ENCODE data around the gene ZNF236.
"Not testable (repeated sequence)": the region's sequence is repeated elsewhere in the genome, so short reads cannot be mapped to it uniquely, and the experiment has no call there.

Gene ZNF236

DNA sequence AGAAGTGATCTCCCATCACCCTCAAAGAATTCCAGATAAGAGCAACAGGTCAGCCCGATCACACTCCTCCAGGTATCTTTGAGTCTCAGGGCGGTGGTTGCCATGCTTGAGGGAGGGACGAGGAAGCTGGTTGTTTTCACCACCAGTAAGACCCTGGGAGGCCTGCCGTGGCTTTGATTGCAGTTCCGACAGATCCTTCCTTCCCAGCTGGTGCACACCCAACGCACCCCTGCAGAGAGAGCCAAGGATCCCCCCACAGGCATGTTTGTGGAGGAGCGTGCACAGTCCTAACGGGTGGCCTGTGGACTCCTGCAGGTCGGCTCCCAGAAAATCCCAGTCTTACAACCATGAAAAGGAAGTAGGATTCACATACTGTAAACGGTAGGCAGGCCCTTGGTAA, 13.8 kb upstream of the ZNF236 start:
- H3K4me3 ChIP-seq (replicated peaks; ENCODE audit: low read depth, low read length): no peak overlapping the region
- DNase-seq (ENCODE audit: low read depth): no peak
- TF ChIP-seq, protein P1, sequence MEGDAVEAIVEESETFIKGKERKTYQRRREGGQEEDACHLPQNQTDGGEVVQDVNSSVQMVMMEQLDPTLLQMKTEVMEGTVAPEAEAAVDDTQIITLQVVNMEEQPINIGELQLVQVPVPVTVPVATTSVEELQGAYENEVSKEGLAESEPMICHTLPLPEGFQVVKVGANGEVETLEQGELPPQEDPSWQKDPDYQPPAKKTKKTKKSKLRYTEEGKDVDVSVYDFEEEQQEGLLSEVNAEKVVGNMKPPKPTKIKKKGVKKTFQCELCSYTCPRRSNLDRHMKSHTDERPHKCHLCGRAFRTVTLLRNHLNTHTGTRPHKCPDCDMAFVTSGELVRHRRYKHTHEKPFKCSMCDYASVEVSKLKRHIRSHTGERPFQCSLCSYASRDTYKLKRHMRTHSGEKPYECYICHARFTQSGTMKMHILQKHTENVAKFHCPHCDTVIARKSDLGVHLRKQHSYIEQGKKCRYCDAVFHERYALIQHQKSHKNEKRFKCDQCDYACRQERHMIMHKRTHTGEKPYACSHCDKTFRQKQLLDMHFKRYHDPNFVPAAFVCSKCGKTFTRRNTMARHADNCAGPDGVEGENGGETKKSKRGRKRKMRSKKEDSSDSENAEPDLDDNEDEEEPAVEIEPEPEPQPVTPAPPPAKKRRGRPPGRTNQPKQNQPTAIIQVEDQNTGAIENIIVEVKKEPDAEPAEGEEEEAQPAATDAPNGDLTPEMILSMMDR (IDR thresholded peaks at IDR 0.05; ENCODE audit: low read length, missing control alignments): no peak

DNA sequence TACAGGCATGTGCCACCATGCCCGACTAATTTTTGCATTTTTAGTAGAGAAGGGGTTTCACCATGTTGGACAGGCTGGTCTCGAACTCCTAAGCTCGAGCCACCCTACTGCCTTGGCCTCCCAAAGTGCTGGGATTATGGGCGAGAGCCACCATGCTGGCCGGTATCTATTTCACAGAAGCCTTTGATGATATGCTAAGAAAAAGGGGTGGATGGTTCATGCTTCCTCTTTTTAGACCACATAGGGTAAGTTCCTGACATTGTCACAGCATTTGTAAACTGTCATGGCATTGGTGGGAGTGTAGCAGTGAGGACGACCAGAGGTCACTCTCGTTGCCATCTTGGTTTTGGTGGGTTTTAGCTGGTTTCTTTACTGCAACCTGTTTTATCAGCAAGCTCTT, 10.8 kb upstream of the ZNF236 start:
- not testable (repeated sequence) for H3K4me3 ChIP-seq (replicated peaks; ENCODE audit: low read depth, low read length); DNase-seq (ENCODE audit: low read depth)

DNA sequence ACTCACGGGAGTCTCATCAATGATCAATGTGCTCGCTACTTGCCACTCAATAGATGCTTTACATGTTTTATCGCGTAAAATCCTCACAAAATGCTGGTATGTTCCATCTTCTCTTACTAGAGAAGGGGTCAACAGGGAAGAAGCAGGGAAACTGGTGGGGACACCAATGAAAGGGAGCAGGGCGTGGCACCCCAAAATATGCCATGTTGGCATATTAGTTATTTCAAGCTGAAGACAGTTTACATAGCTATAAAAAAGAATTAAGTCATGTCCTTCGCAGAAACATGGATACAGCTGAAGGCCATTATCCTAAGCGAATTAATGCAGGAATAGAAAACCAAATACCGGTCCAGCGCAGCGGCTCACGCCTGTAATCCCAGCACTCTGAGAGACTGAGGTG, 8.1 kb upstream of the ZNF236 start:
- TF ChIP-seq, protein P1 (IDR thresholded peaks at IDR 0.05; ENCODE audit: low read length, missing control alignments): no peak
- DNase-seq (ENCODE audit: low read depth): no peak
- no peak overlapping the region for H3K4me3 ChIP-seq (replicated peaks; ENCODE audit: low read depth, low read length)

DNA sequence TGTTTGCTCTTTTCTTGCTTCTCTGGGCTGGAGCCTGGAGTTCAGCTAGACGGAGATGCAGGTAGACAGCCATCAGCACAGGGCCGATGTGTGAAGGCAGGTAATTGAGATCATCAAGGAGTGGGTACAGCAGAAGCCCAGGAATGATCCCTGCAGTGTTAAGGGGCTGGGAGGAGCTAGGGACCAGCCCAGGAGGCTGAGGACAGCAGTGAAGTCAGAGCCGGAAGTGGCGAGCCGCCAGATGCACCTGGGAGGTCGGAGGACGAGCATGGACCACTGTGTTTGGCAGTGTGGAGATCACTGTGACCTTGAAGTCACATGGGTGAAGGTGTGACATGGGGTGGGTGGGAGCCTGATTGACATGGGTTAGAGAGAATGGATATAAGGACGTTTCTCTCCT, 6.2 kb upstream of the ZNF236 start:
- no peak overlapping the region for H3K4me3 ChIP-seq (replicated peaks; ENCODE audit: low read depth, low read length)
- no peak for DNase-seq (ENCODE audit: low read depth)
- TF ChIP-seq, protein P1 (IDR thresholded peaks at IDR 0.05; ENCODE audit: low read length, missing control alignments): no peak

DNA sequence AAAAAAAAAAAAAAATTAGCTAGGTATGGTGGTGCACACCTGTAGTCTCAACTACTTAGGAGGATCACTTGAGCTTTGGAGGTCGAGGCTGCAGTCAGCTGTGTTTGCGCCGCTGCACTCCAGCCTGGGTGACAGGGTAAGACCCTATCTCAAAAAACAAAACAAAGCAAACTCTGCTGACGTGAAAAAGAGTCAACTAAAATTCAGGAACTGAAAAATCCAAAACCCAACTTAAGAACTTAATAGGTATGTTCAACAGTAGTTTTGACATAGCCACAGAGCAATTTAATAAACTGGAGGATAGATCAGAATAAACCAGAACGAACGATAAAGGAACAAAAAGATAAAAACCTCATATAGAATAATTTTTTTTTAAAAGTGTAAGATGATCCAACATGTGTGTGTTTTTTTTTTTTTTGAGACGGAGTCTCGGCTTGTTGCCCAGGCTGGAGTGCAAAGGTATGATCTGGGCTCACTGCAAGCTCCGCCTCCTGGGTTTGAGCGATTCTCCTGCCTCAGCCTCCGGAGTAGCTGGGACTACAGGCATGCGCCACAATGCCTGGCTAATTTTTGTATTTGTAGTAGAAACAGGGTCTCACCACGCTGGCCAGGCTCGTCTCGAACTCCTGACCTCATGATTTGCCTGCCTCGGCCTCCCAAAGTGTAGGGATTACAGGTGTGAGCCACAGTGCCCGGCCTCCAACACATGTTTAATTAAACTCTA, 4.3 kb upstream of the ZNF236 start:
- no peak for DNase-seq (ENCODE audit: low read depth)
- TF ChIP-seq, protein P1 (IDR thresholded peaks at IDR 0.05; ENCODE audit: low read length, missing control alignments): no peak
- no peak overlapping the region for H3K4me3 ChIP-seq (replicated peaks; ENCODE audit: low read depth, low read length)

DNA sequence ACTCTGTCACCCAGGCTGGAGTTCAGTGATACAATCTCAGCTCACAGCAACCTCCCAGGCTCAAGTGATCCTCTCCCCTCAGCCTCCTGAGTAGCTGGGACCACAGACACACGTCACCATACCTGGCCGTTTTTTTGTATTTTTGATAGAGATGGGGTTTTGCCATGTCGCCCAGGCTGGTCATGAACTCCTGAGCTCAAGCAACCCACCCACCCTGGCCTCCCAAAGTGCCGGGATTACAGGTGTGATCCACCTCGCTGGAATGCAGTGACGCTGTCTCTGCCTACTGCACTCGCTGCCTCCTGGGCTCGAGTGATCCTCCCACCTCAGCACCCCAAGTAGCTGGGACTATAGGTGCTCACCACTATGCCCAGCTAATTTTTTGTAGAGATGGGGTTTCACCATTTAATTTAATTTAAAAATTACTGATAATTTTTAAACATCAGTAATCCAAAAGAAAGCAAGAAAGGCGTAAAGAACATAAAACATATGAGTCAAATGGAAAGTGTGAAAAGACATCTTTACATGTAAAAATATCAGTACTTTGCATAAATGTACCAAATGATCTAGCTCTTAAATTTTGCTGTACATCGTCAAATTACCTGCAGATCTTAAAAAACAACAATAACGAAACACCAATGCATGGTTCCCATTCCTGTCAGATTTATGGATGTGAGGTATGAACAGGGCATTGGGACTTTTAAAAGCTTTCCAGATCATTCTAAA, 2.8 kb upstream of the ZNF236 start:
- DNase-seq (ENCODE audit: low read depth): no peak
- H3K4me3 ChIP-seq (replicated peaks; ENCODE audit: low read depth, low read length): no peak overlapping the region
- TF ChIP-seq, protein P1 (IDR thresholded peaks at IDR 0.05; ENCODE audit: low read length, missing control alignments): no peak

DNA sequence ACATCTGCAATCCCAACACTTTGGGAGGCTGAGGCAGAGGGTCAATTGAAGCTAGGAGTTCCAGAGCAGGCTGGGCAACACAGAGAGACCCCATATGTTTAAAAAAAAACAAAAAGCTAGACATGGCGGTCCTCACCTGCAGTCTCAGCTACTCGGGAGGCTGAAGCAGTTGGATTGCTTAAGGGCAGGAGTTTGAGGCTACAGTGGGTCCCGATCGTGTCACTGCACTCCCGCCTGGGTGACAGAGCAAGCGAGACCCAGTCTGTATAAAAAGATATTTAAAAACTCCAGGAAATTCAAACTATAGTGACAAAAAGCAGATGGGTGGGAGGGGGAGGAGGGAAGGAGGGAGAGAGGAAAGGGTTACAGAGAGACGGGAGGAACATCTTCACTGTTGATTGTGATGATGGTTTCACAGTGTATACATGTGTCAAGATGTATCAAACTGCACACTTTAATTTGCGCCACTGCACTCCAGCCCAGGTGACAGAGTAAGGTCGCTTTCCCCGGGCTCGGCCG, 942 bp upstream of the ZNF236 start:
- TF ChIP-seq, protein P1 (IDR thresholded peaks at IDR 0.05; ENCODE audit: low read length, missing control alignments): no peak
- no peak for DNase-seq (ENCODE audit: low read depth)
- H3K4me3 ChIP-seq (replicated peaks; ENCODE audit: low read depth, low read length): peak overlapping the region; percentile 93

Data from fibroblast of pulmonary artery (primary cell).